RWPE1 (cell line): ENCODE results near the gene ARNT2.

Experiments
- CTCF ChIA-PET: fragments of 350-600 bp; sonication (Branson Sonifier 250); formaldehyde crosslinking; extraction: SDS; loops from one replicate; lab custom pipeline; 2021; lab: Yijun Ruan, JAX
- POLR2A ChIA-PET: fragments of 400-600 bp; formaldehyde crosslinking; extraction: SDS; loops from one replicate; lab custom pipeline; 2020; ENCODE audit warnings: antibody characterized with exemption; ENCODE audit not compliant: low non-redundant PET; lab: Yijun Ruan, JAX
- DNase-seq: peaks from one replicate; pipeline ENCODE4 v3.0.0; 2012; ENCODE audit warnings: low spot score
- H3K27ac ChIP-seq: fragments of 450-650 bp; 2 replicates; pipeline ENCODE4 v1.5.1; 2017
- CTCF ChIP-seq: fragments of 450-650 bp; conservative IDR thresholded peaks from 2 replicates; pipeline ENCODE4 v1.5.1; 2017; ENCODE audit warnings: low read depth, mild to moderate bottlenecking

Gene ARNT2

GRCh38 chr15:80562033-80562432, 157.9 kb downstream of the ARNT2 start:
- ChIA-PET POLR2A (no interaction called here), CTCF (no interaction called here)
- TF ChIP-seq CTCF: no peak
- DNase-seq: no peak
- H3K27ac ChIP-seq: no peak overlapping the region

- ChIA-PET POLR2A (no interaction called here), CTCF (no interaction called here)
- no peak for DNase-seq
- H3K27ac ChIP-seq: no peak overlapping the region
- TF ChIP-seq CTCF: no peak
Measured at GRCh38 chr15:80562846-80563245, 158.7 kb downstream of the ARNT2 start.

- no peak overlapping the region for H3K27ac ChIP-seq
- POLR2A ChIA-PET: no interaction called here
- CTCF ChIA-PET: no interaction called here
- no peak for DNase-seq
- no peak for TF ChIP-seq CTCF
Measured at GRCh38 chr15:80563372-80563997, 159.3 kb downstream of the ARNT2 start.

GRCh38 chr15:80564056-80564455, 159.9 kb downstream of the ARNT2 start:
- DNase-seq: no peak
- POLR2A ChIA-PET: no interaction called here
- CTCF ChIA-PET: no interaction called here
- TF ChIP-seq CTCF: no peak
- no peak overlapping the region for H3K27ac ChIP-seq

GRCh38 chr15:80565398-80565797, 161.2 kb downstream of the ARNT2 start:
- POLR2A ChIA-PET: no interaction called here
- H3K27ac ChIP-seq: no peak overlapping the region
- no peak for TF ChIP-seq CTCF
- no peak for DNase-seq
- CTCF ChIA-PET: interaction anchor here (0.6 kb wide), 1 partner anchor 210 kb away, joined by 3 read pairs; no protein-coding TSS in a partner anchor

GRCh38 chr15:80565988-80566387, 161.8 kb downstream of the ARNT2 start:
- TF ChIP-seq CTCF: no peak
- no peak for DNase-seq
- CTCF ChIA-PET: interaction anchor here (2.5 kb wide), 1 partner anchor 403 kb away, joined by 16 read pairs; no protein-coding TSS in a partner anchor
- POLR2A ChIA-PET: no interaction called here
- no peak overlapping the region for H3K27ac ChIP-seq
